Measurements from ENCODE around the gene C3orf20.

DNA sequence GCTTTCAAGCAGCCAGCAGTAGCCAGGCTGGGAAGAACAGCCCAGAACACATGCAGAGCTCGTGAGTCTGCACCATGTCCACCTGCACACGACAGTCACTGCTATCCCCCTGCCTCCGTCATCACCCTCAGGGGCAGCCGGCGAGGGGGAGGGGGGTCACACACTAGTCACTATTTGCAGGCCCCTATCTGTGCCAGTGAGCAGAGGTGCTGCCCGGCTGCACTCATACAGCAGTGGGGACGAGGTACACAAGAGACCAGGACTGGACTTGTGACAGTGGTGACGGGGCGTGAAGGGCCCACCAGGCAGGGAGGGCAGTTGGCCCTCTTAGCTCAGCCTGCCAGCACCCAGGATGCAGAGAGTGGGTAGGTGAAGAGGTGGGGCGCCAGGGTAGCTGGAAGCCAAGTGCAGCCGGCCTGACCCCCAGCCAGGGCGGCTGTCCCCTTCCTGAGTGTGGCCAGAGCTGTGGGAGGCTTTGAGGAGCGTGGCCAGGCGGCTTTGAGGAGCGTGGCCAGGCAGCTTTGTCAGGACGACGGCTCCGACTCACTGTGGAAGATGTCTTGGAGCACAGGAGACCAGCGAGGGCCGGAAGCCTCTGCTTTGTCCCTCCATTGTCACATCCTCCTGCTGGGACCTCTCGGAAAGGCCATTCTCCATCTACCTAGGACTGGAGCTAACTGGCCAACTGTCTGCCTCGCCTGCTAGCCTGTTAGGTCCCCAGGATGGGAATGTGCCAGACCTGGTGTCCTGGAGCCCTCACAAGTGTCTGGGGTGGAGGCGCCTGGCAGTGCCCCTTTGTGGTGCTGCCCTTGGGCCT, 91.7 kb downstream of the C3orf20 start:
- TF ChIP-seq, protein P1, sequence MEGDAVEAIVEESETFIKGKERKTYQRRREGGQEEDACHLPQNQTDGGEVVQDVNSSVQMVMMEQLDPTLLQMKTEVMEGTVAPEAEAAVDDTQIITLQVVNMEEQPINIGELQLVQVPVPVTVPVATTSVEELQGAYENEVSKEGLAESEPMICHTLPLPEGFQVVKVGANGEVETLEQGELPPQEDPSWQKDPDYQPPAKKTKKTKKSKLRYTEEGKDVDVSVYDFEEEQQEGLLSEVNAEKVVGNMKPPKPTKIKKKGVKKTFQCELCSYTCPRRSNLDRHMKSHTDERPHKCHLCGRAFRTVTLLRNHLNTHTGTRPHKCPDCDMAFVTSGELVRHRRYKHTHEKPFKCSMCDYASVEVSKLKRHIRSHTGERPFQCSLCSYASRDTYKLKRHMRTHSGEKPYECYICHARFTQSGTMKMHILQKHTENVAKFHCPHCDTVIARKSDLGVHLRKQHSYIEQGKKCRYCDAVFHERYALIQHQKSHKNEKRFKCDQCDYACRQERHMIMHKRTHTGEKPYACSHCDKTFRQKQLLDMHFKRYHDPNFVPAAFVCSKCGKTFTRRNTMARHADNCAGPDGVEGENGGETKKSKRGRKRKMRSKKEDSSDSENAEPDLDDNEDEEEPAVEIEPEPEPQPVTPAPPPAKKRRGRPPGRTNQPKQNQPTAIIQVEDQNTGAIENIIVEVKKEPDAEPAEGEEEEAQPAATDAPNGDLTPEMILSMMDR (IDR thresholded peaks at IDR 0.05) = no peak
- no peak for TF ChIP-seq EZH2 (IDR thresholded peaks at IDR 0.05; ENCODE audit: borderline replicate concordance, insufficient read depth, low read depth, low read length, poor library complexity, severe bottlenecking)
